Measurements from ENCODE around the gene FAM53A. TPM values are rescaled to one million over a fixed set of nuclear protein-coding genes. Genes with fewer than 3 reads are reported as not detected.

The FAM53A gene
- total RNA-seq, 2 experiments from 2014 or later = 1.4 to 1.8 TPM

- Histone ChIP-seq H3K4me2 (ENCODE audit: low read length) (no peak overlapping the region), H3K36me3 (ENCODE audit: insufficient read depth, low read length) (no peaks in the 10 kb centered on the region), H3K79me2 (ENCODE audit: insufficient read depth, low read depth, low read length) (no peaks in the 10 kb centered on the region), H2AFZ (ENCODE audit: low read length) (no peak overlapping the region), H3K27ac (ENCODE audit: low read depth, low read length, poor library complexity, severe bottlenecking) (no peak overlapping the region), H3K9me2 (ENCODE audit: insufficient read depth, low read length) (no peaks in the 10 kb centered on the region), H4K20me1 (ENCODE audit: insufficient read depth, low read length) (no peaks in the 10 kb centered on the region), H3K4me3 (ENCODE audit: low read depth, low read length, poor library complexity, severe bottlenecking) (no peak overlapping the region), H3K4me1 (ENCODE audit: insufficient read depth, low read length, poor library complexity, severe bottlenecking) (no peaks in the 10 kb centered on the region), H3K9me3 (ENCODE audit: low read length) (no peaks in the 10 kb centered on the region)
- DNase-seq (ENCODE audit: low spot score) = no peak
- TF ChIP-seq, protein P1, sequence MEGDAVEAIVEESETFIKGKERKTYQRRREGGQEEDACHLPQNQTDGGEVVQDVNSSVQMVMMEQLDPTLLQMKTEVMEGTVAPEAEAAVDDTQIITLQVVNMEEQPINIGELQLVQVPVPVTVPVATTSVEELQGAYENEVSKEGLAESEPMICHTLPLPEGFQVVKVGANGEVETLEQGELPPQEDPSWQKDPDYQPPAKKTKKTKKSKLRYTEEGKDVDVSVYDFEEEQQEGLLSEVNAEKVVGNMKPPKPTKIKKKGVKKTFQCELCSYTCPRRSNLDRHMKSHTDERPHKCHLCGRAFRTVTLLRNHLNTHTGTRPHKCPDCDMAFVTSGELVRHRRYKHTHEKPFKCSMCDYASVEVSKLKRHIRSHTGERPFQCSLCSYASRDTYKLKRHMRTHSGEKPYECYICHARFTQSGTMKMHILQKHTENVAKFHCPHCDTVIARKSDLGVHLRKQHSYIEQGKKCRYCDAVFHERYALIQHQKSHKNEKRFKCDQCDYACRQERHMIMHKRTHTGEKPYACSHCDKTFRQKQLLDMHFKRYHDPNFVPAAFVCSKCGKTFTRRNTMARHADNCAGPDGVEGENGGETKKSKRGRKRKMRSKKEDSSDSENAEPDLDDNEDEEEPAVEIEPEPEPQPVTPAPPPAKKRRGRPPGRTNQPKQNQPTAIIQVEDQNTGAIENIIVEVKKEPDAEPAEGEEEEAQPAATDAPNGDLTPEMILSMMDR (conservative IDR thresholded peaks at IDR 0.05; ENCODE audit: low read length) = no peak
- no peak for TF ChIP-seq EZH2phosphoT487 (IDR thresholded peaks at IDR 0.05; ENCODE audit: borderline replicate concordance, low read depth, low read length)
- intact Hi-C loops (cut with micrococcal nuclease; ENCODE audit: unreplicated experiment) = no loop called here
- CTCF ChIA-PET (ENCODE audit: unreplicated experiment) = no interaction called here
- POLR2A ChIA-PET = interaction anchor here (0.7 kb wide), 1 partner anchor 28 kb away, joined by 4 read pairs; no protein-coding TSS in a partner anchor
- no TSS peak for BruUV-seq (replicated peaks)
These were observed 51.7 kb downstream of the FAM53A start for GRCh38 chr4:1632109-1633104.

GRCh38 chr4:1631136-1631535 lies 53.0 kb downstream of the FAM53A start:
- H3K9me3 ChIP-seq (ENCODE audit: low read length) = no peaks in the 10 kb centered on the region
- no peak overlapping the region for H3K4me2 ChIP-seq (ENCODE audit: low read length)
- H3K9me2 ChIP-seq (ENCODE audit: insufficient read depth, low read length) = no peaks in the 10 kb centered on the region
- no peaks in the 10 kb centered on the region for H3K79me2 ChIP-seq (ENCODE audit: insufficient read depth, low read depth, low read length)
- no peak overlapping the region for H3K27ac ChIP-seq (ENCODE audit: low read depth, low read length, poor library complexity, severe bottlenecking)
- no peaks in the 10 kb centered on the region for H3K36me3 ChIP-seq (ENCODE audit: insufficient read depth, low read length)
- CTCF ChIA-PET (ENCODE audit: unreplicated experiment) = no interaction called here
- H3K4me1 ChIP-seq (ENCODE audit: insufficient read depth, low read length, poor library complexity, severe bottlenecking) = no peaks in the 10 kb centered on the region
- no peaks in the 10 kb centered on the region for H4K20me1 ChIP-seq (ENCODE audit: insufficient read depth, low read length)
- H3K4me3 ChIP-seq (ENCODE audit: low read depth, low read length, poor library complexity, severe bottlenecking) = no peak overlapping the region
- BruUV-seq (replicated peaks) = no TSS peak
- POLR2A ChIA-PET = no interaction called here
- no peak overlapping the region for H2AFZ ChIP-seq (ENCODE audit: low read length)
- intact Hi-C loops (cut with micrococcal nuclease; ENCODE audit: unreplicated experiment) = no loop called here
- no peak for TF ChIP-seq EZH2phosphoT487 (IDR thresholded peaks at IDR 0.05; ENCODE audit: borderline replicate concordance, low read depth, low read length)
- TF ChIP-seq, protein P1 (conservative IDR thresholded peaks at IDR 0.05; ENCODE audit: low read length) = no peak
- DNase-seq (ENCODE audit: low spot score) = no peak

DNA sequence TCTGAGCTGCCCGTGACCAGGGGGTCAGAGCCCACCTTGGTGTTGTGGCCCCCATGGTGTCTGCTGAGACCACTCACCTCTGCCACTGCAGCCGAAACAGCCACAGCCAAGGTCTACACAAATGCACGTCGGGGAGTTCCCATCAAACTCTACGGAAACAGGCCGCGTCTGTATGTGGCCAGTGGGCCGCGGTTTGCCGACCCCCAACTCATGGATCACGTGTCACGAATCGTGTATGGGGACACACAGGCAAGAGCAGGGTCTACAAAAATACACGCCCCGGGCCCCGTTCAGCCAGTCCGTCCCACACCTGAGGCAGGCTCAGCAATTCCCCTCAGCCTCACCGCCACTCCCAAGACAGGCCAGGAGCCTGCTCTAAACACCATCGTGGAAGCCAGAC lies 53.8 kb downstream of the FAM53A start:
- Histone ChIP-seq H3K4me2 (ENCODE audit: low read length) (no peak overlapping the region), H3K36me3 (ENCODE audit: insufficient read depth, low read length) (no peaks in the 10 kb centered on the region), H3K4me1 (ENCODE audit: insufficient read depth, low read length, poor library complexity, severe bottlenecking) (no peaks in the 10 kb centered on the region), H3K79me2 (ENCODE audit: insufficient read depth, low read depth, low read length) (no peaks in the 10 kb centered on the region), H4K20me1 (ENCODE audit: insufficient read depth, low read length) (no peaks in the 10 kb centered on the region), H3K4me3 (ENCODE audit: low read depth, low read length, poor library complexity, severe bottlenecking) (no peak overlapping the region), H3K27ac (ENCODE audit: low read depth, low read length, poor library complexity, severe bottlenecking) (no peak overlapping the region), H3K9me2 (ENCODE audit: insufficient read depth, low read length) (no peaks in the 10 kb centered on the region), H3K9me3 (ENCODE audit: low read length) (no peaks in the 10 kb centered on the region), H2AFZ (ENCODE audit: low read length) (no peak overlapping the region)
- ChIA-PET CTCF (ENCODE audit: unreplicated experiment) (no interaction called here), POLR2A (interaction anchor here (0.6 kb wide), 1 partner anchor 182 kb away, joined by 3 read pairs; no protein-coding TSS in a partner anchor)
- DNase-seq (ENCODE audit: low spot score) = no peak
- no TSS peak for BruUV-seq (replicated peaks)
- intact Hi-C loops (cut with micrococcal nuclease; ENCODE audit: unreplicated experiment) = no loop called here
- TF ChIP-seq, protein P1 (conservative IDR thresholded peaks at IDR 0.05; ENCODE audit: low read length) = no peak
- no peak for TF ChIP-seq EZH2phosphoT487 (IDR thresholded peaks at IDR 0.05; ENCODE audit: borderline replicate concordance, low read depth, low read length)
